ENCODE data around the gene FLYWCH2. TPM values are rescaled to one million over a fixed set of nuclear protein-coding genes. Genes with fewer than 3 reads are reported as not detected.
A peak's percentile ranks its signal among the peaks of the same experiment; 100 is the strongest.

FLYWCH2 gene
- total RNA-seq, 1 experiment from 2014 or later, result 31.8 TPM

DNA sequence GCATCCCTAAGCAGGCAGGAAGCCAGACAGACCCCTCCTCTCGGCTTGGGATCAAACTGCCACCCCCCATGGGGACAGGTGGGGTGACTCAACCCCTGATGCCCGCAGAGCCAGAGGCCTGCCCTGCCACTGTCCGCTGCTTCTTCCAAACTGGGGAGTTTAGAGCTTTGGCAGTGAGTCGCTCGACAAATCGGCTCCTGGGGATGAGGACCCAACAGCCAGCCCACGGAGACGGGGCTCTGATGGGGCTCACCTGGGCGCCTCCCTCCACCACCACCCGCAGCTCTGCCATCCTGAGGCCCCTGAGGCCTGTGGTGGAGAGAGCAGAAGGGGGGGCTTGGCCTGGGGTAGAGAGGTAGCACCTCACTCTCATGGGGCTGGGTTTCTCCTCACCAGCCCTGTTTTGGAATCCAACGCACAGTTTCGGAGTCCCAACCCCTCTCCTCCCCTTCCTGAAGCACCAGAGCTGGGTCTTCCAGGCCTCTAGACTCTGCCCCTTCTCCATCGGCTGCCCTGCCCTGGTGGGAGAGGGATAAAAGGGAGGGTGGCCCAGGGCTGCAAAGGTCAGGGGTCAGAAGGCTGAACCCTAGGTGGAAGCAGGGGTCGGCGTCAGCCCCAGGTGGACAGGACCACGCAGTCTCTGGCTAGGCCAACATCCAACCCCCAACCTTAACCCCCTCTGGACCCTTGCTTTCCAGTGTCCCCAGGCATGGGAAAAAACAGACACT, 30.8 kb upstream of the FLYWCH2 start:
- in situ Hi-C loops (cut with HindIII; ENCODE audit: low pct_unique_long_range_greater_than_20kb, low sequenced_read_pairs), result no loop called here
- DNase-seq (ENCODE audit: low read depth, low spot score), result no peak

DNA sequence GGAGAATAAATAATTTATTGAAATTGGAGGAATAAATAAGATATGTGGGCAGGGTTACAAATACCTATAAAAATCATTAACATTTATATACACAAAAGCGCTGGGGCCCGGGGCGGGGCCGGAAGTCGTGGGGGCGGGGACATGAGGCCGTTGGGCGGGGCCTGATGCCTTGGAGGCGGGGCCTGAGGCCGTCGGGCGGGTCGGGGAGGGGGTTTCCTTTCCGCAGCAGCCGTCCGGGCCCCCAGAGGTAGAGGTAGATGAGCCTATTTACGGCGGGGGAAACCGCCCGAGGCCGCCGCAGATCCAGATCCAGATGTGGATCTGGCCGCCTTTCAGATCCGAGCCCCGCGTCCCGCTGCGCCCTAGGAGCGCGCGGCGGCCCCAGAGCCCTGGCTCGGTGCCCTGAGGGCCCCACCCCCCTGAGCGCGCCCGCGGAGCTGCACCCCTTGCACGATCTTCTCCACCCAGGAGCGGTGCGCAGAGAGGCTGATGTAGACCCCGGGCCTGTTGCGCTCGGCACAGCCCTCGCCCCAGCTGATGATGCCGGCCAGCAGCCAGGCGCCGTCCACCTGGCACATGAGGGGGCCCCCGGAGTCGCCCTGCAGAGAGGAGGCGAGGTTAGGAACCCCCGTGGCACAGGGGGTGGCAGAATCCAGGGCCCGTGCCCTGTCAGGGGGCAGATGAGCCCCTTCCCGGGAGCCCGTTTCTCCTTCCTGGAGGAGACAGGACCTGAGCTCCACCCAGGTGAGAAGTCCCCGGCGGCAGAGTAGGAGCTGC, 30.1 kb upstream of the FLYWCH2 start:
- no peak for DNase-seq (ENCODE audit: low read depth, low spot score)
- in situ Hi-C loops (cut with HindIII; ENCODE audit: low pct_unique_long_range_greater_than_20kb, low sequenced_read_pairs), result no loop called here

DNA sequence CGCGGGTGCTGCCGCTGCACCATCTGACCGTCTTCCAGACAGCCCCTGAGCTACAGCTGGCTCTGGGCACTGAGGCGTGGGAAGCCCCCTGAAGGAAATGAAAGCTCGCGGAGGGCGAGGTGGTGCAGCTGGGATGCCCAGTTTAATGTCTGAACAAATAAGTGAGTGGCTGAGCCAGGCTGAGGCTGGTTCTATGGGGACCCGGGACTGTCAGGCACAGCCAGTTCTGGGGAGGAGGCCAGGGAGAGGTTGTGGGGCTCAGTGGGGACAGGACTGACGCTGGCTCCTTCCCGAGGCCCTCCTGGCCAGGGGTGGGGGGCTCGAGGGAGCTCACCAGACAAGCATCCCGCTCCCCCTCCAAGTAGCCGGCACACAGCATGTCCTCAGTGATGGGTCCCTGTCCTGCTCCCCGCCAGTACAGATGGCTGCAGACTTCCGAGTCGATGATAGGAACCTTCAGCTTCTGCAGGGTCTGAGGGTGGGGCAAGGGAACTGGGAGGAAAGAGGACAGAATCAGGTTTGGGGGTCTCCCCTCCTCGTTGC, 29.4 kb upstream of the FLYWCH2 start:
- in situ Hi-C loops (cut with HindIII; ENCODE audit: low pct_unique_long_range_greater_than_20kb, low sequenced_read_pairs), result no loop called here
- DNase-seq (ENCODE audit: low read depth, low spot score), result no peak

DNA sequence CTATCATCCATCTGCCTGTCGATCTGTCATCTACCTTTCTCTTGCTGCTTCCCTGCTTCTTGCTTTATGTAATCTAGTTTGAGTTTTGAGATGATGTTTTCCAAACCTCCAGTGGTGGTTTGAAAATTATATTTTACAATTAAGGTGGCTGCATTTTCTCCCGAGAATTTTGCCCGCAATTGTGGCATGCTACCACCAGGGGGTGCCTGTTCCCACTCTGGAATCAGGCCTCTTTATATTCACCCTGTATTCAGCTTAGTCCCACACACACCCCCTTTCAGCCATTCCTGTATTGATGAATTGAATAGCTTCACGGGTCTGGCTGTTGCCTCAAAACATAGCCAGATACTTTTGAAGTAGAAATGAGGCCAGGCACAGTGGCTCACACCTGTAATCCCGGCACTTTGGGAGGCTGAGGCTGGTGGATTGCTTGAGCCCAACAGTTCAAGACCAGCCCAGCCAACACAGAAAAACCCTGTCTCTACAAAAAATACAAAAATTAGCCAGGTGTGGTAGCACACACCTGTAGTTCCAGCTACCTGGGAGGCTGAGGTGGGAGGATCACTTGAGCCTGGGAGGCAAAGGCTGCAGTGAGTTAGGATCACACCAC, 28.2 kb upstream of the FLYWCH2 start:
- DNase-seq (ENCODE audit: low read depth, low spot score), result peak; percentile 22
- in situ Hi-C loops (cut with HindIII; ENCODE audit: low pct_unique_long_range_greater_than_20kb, low sequenced_read_pairs), result no loop called here

DNA sequence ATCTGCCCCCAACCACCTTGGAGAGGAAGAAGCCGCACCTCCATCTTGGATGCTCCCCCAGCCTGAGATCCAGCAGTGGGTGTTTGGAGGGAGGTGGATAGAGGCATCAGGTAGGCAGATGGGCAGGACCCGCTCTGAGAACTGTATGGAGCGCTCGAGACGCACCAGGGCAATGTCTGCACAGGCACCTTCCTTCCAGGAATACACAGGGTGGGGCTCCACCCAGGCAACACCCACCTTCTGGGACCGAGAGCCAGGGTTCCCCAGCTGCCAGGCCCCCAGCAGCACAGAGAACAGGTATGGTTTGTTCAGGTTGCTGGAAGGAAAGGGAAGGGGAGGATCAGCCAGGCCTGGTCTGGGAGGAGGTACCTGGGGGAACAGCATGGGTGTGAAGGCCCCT, 27.5 kb upstream of the FLYWCH2 start:
- DNase-seq (ENCODE audit: low read depth, low spot score), result no peak
- in situ Hi-C loops (cut with HindIII; ENCODE audit: low pct_unique_long_range_greater_than_20kb, low sequenced_read_pairs), result no loop called here

DNA sequence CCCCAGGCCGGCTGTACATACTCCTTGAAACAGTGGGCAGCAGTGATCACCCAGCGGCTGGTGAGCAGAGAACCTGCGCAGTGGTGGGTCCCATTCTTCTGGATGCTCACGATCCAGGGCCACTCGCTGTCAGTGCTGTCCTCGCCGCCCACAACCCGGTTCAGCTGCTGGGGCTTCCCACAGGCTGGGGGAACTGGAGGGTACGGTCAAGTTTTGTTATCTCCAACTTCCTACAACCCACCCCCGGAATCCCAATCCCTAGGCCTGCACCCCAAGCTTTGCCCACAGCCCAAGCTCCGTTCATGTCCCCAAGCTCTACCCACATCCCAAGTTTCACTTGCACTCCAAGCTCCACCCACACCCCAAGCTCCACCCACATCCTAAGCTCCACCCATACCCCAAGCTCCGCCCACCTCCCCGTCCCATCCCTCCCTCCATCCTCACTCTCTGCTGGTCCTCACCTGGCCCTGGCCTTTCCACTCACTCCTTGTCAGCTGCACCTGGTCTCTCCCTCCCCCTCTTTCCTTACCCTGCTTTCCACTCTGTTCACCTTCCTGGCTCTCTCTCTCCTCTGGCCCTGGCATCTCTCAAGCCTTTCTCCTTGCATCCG, 26.8 kb upstream of the FLYWCH2 start:
- in situ Hi-C loops (cut with HindIII; ENCODE audit: low pct_unique_long_range_greater_than_20kb, low sequenced_read_pairs), result no loop called here
- peak; percentile 32 for DNase-seq (ENCODE audit: low read depth, low spot score)

DNA sequence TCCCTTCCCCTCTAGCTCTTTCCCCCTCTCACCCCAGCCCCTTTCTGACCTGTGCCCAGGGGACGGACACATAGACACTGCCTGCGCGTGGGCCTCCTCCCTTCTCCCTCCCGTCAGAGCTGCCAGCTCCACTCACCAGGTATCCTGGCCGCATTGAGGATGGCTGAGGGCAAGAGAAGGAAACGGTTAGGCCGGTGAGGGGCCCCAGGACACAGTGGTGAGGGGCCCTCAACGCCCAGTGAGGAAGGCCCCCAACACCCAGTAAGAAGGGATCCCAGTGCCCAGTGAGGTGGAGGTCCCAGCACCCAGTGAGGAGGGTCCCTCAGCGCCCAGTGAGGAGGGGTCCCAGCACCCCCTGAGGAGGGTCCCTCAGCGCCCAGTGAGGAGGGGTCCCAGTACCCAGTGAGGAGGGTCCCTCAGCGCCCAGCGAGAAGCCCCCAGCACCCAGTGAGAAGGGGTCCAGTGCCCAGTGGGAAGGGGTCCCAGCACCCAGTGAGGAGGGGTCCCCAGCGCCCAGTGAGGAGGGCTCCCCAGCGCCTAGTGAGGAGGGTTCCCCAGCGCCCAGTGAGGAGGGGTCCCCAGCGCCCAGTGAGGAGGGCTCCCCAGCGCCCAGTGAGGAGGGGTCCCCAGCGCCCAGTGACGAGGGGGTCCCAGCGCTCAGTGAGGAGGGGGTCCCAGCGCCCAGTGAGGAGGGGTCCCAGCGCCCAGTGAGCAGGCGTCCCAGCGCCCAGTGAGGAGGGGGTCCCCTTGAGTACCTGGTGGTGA, 26.1 kb upstream of the FLYWCH2 start:
- in situ Hi-C loops (cut with HindIII; ENCODE audit: low pct_unique_long_range_greater_than_20kb, low sequenced_read_pairs), result no loop called here
- DNase-seq (ENCODE audit: low read depth, low spot score), result no peak

DNA sequence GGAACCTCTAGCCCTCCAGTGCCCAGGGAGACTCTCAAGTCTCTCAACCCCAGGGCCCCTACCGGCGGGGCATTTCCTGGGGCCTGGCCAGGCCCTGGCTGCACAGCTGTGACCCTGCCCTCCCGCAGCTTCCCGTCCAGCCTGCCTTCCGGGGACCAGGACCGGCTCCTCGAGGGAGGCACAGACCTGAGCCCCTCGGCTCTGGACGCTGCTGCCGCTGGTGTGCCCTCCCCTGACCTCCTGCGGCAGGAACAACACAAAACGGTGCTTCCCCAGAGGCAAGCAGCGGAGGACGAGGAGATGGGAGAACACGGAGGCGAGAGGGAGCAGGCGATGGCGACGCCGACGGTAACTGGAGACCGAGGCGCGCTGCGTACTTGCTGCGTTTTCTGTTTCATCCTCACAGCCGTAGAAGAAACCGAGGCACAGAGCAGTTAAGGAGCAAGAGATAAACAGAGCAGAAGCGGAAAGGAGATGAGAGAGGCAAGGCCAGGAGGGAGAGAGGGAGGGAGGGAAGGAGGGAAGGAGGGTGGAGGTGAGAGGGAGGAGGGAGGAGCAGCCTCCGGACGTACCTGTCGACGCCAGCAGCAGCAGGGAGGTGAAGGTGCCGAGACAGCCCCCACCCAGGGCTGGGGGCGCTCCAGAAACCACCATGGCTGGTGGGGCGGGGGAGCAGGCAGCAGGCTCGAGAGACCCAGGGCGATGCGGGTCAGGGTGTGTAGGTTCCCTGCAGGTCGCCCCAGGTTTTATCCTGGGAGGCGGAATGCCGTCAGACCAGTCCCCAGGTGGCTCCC, 25.4 kb upstream of the FLYWCH2 start, which contains the start of gene PRSS22:
TSS of gene PRSS22 (minus strand) at position 720 of the 794 bp plus-strand sequence. CDS start at position 654, 66 bp downstream.
- in situ Hi-C loops (cut with HindIII; ENCODE audit: low pct_unique_long_range_greater_than_20kb, low sequenced_read_pairs), result no loop called here
- DNase-seq (ENCODE audit: low read depth, low spot score), result no peak

DNA sequence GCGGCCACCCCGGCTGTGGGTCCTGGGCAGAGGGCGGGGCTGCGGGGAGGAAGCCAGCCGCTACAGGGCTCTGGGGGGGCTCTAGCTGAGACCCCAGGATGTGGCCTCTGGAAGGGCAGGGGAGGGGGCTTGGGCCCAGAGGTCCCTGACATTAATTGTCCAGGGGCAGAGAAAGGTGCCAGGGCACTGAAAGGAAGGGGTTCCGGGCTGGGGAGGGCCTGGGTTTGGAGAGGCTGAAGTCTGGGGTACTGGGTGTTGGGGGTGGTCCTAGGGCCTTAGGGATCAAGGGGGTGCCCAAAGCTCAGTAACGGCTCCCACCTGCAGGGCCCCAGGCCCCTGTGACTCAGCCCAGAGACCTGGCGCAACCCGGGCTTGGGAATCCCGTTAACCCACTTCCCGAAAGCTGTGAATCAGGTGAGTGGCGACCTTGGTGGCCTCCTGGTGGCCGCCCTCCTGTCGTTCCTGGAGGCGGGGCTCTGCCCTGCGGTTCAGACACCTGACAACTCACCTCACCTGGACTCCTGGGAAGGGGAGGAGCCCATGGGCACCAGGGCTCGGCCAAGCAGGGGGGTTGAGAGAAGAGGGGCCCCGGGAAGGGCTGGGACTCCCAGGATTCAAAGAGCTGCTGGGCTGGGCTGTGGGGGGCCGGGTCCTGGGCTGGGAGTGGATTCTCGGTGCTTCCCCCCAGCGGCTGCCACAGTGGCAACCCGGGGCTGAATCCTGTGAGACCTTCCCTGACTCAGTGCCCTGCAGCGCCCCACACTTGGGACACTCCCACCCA, 24.6 kb upstream of the FLYWCH2 start:
- DNase-seq (ENCODE audit: low read depth, low spot score), result no peak
- in situ Hi-C loops (cut with HindIII; ENCODE audit: low pct_unique_long_range_greater_than_20kb, low sequenced_read_pairs), result no loop called here

DNA sequence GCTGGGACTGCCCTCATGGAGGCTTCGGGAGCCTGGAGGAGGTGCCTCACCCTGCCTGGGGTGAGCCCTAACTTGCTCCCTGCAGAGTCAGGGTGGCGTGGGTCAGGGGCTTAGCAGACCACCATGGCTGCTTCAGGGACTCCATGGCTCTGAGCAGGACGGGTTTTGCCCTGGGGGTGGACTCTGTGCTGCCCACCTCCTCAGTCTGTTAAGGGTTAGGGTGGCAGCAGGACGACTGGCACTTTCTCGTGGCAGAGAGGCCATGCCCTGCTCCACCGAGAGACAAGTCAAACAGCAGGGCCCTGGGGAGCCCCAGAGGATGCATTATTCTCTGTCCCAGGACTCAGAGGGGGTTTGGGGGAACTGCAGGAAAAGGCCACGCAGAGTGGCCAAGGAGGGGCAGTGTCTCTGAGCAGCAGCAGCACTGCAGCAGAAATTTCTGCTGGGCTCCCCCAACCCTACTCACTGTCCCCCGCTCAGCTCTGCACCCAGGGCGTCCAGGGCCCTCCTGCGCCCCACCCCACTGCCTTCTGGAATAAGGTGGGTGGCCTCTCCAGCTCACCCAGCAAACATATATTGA, 23.2 kb upstream of the FLYWCH2 start:
- in situ Hi-C loops (cut with HindIII; ENCODE audit: low pct_unique_long_range_greater_than_20kb, low sequenced_read_pairs), result no loop called here
- no peak for DNase-seq (ENCODE audit: low read depth, low spot score)

DNA sequence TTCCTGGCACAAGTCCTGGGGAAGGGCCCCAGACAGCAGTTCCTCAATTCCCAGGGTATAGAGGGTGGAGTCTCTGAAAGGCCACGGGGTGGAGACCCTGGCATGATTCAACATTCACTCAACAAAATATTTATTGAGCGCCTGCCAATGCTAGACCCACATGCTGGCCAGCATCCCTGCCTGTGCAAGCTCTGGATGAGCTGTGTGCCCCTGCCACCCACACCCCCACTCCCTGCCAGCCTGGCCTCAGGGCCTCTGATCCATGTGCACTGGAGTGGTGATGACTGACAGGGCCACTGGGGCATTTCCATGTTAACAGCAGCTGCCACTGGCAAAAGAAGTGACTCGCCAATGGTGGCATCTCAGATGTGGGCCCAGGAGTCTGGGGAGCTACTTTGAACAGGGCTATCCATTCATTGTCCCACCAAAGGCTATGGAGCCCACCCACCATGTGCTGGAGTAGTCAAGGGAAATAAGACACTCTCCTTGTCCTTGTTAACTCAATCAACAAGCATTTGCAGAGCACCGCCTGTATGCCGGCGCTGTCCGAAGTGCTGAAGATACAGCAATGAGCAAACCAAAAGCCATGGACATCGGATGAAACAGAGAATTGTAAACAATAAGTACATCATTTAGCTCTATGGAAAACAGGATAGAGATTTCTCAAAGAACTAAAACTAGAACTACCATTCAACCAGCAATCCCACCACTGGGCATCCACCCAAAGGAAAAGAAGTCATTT, 22.0 kb upstream of the FLYWCH2 start:
- DNase-seq (ENCODE audit: low read depth, low spot score), result no peak
- in situ Hi-C loops (cut with HindIII; ENCODE audit: low pct_unique_long_range_greater_than_20kb, low sequenced_read_pairs), result no loop called here

DNA sequence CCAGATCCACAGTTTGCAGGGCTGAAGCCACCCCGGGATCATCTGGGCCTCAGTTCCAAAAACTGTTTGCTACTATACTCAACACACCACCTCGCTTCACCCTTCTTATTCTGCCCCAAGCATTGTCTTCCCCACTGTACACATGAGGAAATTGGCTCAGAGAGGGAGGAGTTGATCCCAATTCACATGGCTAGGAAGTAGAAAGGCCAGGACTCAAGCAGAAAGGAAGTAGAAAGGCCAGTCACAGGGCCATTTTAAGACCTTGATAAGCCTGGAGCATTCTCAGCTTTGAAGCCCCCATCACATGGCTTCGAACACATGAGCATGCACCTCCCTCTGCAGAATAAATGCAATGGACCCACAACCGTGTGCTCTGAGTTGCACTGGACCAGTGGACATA, 17.4 kb upstream of the FLYWCH2 start:
- in situ Hi-C loops (cut with HindIII; ENCODE audit: low pct_unique_long_range_greater_than_20kb, low sequenced_read_pairs), result no loop called here
- DNase-seq (ENCODE audit: low read depth, low spot score), result peak; percentile 13

DNA sequence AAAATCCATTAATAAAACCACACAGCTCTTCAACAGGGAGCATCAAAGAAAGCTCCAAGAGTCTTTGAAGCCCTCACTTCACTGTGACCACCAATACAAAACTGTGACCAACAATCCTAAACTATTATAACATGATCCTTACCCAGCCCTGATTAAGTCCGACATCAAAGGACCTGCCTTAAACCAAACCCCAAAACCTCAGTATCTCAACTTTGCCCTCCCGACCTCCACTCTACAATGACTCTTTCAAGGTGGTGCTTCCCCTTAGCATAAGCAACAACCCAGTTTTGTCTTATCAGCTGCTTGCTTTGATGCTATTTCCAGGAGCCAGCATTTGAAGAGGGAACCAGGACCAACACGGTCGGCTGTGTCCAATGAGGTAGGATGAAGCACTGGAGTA, 16.6 kb upstream of the FLYWCH2 start:
- in situ Hi-C loops (cut with HindIII; ENCODE audit: low pct_unique_long_range_greater_than_20kb, low sequenced_read_pairs), result no loop called here
- DNase-seq (ENCODE audit: low read depth, low spot score), result no peak

DNA sequence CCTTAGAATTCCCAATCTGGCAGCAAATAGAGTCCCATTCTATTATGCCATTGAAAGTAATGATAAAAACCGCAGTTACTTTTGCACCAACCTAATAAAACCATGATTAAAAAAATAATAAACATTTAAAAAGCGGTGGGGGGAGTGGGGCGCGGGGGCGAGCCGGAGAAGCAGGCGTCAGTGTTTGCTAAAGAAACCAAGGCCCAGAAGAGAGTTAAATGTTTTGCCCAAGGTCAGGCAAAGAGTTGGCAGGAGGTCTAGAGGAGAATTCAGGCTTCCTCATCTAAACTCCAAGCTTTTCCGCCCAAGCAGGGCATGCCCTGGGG, 15.4 kb upstream of the FLYWCH2 start:
- in situ Hi-C loops (cut with HindIII; ENCODE audit: low pct_unique_long_range_greater_than_20kb, low sequenced_read_pairs), result no loop called here
- no peak for DNase-seq (ENCODE audit: low read depth, low spot score)

All from SK-MEL-5 (cell line).